CMK (cell line): ENCODE results near the gene IPO7.

ENCODE experiments used
- DNase-seq: peaks from one replicate; pipeline ENCODE4 v3.0.0-alpha.2; 2010; ENCODE audit warnings: low read depth

Gene IPO7

DNA sequence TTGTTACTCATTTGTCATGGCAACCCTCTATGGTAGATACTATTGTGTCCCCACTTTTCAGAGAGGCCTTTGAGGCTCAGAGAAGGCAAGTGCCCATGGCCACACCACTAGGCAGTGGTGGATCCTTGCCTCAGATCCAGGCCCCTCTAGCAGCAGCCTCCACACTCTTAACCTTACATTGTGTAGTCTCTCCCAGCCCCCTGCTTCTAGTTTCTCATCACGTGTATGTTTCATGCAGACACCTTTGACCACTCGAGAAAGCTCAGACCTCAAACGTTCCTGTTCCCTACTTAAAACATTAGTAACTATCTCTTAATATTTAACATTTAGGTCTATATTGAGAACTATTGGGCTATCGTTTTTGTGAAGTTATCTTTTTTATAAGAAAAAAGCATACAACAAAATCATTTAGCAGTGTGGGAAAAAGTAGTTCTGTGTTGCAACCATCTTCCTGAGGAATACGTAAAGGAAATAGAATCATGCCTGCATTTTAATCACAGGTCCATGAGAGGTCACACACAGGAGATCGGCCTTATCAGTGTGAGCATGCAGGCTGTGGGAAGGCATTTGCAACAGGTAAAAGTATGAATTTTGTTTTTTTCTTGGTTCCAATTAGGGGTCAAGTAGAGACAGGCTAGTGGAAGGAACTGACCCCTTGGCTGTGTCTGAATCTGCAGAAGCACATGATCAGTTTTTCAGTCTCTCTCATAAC, 111.5 kb downstream of the IPO7 start:
- no peak for DNase-seq
